ENCODE results near the gene VEZT. TPM values are rescaled to one million over a fixed set of nuclear protein-coding genes. Genes with fewer than 3 reads are reported as not detected.

VEZT gene
- polyA plus RNA-seq, 3 donors = 14.6 to 20.6 (median 16.7) TPM

DNA sequence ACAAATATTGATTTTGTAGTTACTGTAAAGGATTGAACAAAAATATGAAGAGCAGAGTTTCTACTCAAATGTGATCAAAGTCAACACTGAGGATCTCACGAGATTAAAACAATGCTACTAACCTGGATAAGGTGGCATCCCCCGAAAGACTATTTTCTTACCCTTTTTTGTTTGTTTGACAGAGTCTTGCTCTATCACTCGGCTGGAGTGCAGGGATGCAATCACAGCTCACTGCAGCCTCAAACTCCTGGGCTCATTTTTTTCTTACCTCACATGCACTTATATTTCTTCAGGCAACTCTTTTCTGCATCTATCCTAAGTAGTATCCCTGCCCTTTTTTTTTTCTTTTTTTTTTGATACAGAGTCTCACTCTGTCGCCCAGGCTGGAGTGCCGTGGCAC, 109.2 kb downstream of the VEZT start:
- peaks cover 0 to 1% (median 0%) of the 10 kb centered on the region in 3 donors for H3K27me3 Mint-ChIP-seq (ENCODE audit: low read depth in 3 of 3)
- Histone ChIP-seq H3K79me2 (ENCODE audit: insufficient read depth, low read length) (no peaks in the 10 kb centered on the region), H3K9ac (ENCODE audit: insufficient read depth, low read length, poor library complexity, severe bottlenecking) (no peak overlapping the region), H3K36me3 (replicated peaks in 1 of 2; ENCODE audit: control insufficient read depth in 1 of 2, insufficient read depth in 2 of 2, low read length in 2 of 2) (no peaks in the 10 kb centered on the region), H3K27me3 (ENCODE audit: control insufficient read depth in 2 of 2, insufficient read depth in 2 of 2, low read length in 2 of 2) (no peaks in the 10 kb centered on the region), H3K4me2 (replicated peaks; ENCODE audit: extremely low read depth, low read length, poor library complexity, severe bottlenecking) (no peak overlapping the region), H3K4me3 (replicated peaks in 1 of 3; ENCODE audit: low read depth in 2 of 3, low read length in 3 of 3) (no peak overlapping the region), H2AFZ (ENCODE audit: insufficient read depth, low read depth, low read length, poor library complexity, severe bottlenecking) (no peak overlapping the region), H3K4me1 (ENCODE audit: control insufficient read depth in 1 of 2, insufficient read depth in 2 of 2, low read length in 2 of 2) (no peaks in the 10 kb centered on the region), H3K9me3 (replicated peaks in 1 of 2; ENCODE audit: control insufficient read depth in 1 of 2, insufficient read depth in 1 of 2, low read length in 2 of 2) (no peaks in the 10 kb centered on the region), H3K27ac (ENCODE audit: low read depth in 1 of 2, low read length in 2 of 2) (no peak overlapping the region), H4K20me1 (ENCODE audit: insufficient read depth, low read length) (no peaks in the 10 kb centered on the region)
- H3K27ac Mint-ChIP-seq = no peak overlapping the region
- peaks cover 0 to 2% (median 0%) of the 10 kb centered on the region in 7 donors for H3K9me3 Mint-ChIP-seq
- intact Hi-C loops (cut with micrococcal nuclease) = no loop called here
- H3K4me1 Mint-ChIP-seq = no peaks in the 10 kb centered on the region
- DNase-seq = no peak
- no peaks in the 10 kb centered on the region for H3K36me3 Mint-ChIP-seq
- H3K4me3 Mint-ChIP-seq = no peak overlapping the region
- TF ChIP-seq, protein P1, sequence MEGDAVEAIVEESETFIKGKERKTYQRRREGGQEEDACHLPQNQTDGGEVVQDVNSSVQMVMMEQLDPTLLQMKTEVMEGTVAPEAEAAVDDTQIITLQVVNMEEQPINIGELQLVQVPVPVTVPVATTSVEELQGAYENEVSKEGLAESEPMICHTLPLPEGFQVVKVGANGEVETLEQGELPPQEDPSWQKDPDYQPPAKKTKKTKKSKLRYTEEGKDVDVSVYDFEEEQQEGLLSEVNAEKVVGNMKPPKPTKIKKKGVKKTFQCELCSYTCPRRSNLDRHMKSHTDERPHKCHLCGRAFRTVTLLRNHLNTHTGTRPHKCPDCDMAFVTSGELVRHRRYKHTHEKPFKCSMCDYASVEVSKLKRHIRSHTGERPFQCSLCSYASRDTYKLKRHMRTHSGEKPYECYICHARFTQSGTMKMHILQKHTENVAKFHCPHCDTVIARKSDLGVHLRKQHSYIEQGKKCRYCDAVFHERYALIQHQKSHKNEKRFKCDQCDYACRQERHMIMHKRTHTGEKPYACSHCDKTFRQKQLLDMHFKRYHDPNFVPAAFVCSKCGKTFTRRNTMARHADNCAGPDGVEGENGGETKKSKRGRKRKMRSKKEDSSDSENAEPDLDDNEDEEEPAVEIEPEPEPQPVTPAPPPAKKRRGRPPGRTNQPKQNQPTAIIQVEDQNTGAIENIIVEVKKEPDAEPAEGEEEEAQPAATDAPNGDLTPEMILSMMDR (IDR thresholded peaks at IDR 0.05) = no peak
- 94% methylated on average over 2 of the region's 5 CpGs for WGBS (ENCODE audit: insufficient coverage)

DNA sequence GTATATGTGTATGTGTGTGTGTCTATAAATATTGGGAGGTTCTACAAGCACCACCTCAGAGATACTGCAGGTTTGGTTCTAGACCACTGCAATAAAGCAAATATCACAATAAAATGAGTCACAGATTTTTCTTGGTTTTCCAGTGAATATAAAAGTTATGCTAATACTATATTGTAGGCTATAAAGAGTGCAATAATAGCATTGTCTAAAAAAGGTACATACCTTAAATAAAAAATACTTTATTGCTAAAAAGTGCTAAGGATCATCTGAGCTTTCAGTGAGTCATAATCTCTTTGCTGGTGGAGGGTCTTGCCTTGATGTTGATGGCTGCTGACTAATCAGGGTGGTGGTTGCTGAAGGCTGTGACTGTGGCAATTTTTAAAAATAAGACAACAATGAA, 111.1 kb downstream of the VEZT start:
- H2AFZ ChIP-seq (ENCODE audit: insufficient read depth, low read depth, low read length, poor library complexity, severe bottlenecking) = no peak overlapping the region
- H3K4me2 ChIP-seq (replicated peaks; ENCODE audit: extremely low read depth, low read length, poor library complexity, severe bottlenecking) = no peak overlapping the region
- no peak overlapping the region for H3K27ac Mint-ChIP-seq

More for the DNA sequence above, 111.1 kb downstream of the VEZT start:
- Histone ChIP-seq H3K4me3 (replicated peaks in 1 of 3; ENCODE audit: low read depth in 2 of 3, low read length in 3 of 3) (no peak overlapping the region), H3K4me1 (ENCODE audit: control insufficient read depth in 1 of 2, insufficient read depth in 2 of 2, low read length in 2 of 2) (no peaks in the 10 kb centered on the region), H3K9me3 (replicated peaks in 1 of 2; ENCODE audit: control insufficient read depth in 1 of 2, insufficient read depth in 1 of 2, low read length in 2 of 2) (no peaks in the 10 kb centered on the region), H3K36me3 (replicated peaks in 1 of 2; ENCODE audit: control insufficient read depth in 1 of 2, insufficient read depth in 2 of 2, low read length in 2 of 2) (no peaks in the 10 kb centered on the region), H4K20me1 (ENCODE audit: insufficient read depth, low read length) (no peaks in the 10 kb centered on the region), H3K79me2 (ENCODE audit: insufficient read depth, low read length) (no peaks in the 10 kb centered on the region), H3K27me3 (ENCODE audit: control insufficient read depth in 2 of 2, insufficient read depth in 2 of 2, low read length in 2 of 2) (no peaks in the 10 kb centered on the region), H3K9ac (ENCODE audit: insufficient read depth, low read length, poor library complexity, severe bottlenecking) (no peak overlapping the region), H3K27ac (ENCODE audit: low read depth in 1 of 2, low read length in 2 of 2) (no peak overlapping the region)
- H3K4me1 Mint-ChIP-seq = no peaks in the 10 kb centered on the region
- DNase-seq = no peak
- peaks cover 0 to 1% (median 0%) of the 10 kb centered on the region in 3 donors for H3K27me3 Mint-ChIP-seq (ENCODE audit: low read depth in 3 of 3)
- TF ChIP-seq, protein P1 (IDR thresholded peaks at IDR 0.05) = no peak
- H3K4me3 Mint-ChIP-seq = no peak overlapping the region
- no peaks in the 10 kb centered on the region for H3K36me3 Mint-ChIP-seq
- intact Hi-C loops (cut with micrococcal nuclease) = no loop called here
- peaks cover 0 to 2% (median 0%) of the 10 kb centered on the region in 7 donors for H3K9me3 Mint-ChIP-seq

All from CD14-positive monocyte (primary cell).